CD4-positive, alpha-beta T cell treated with Interleukin-4 for 1 hour (primary cell): Measurements from ENCODE around the gene SLC5A4.

ENCODE experiments used
- DNase-seq, 2 donors: peaks; one replicate each; pipeline ENCODE4 v3.0.0-alpha.2; 2020 to 2022

The SLC5A4 gene

DNA sequence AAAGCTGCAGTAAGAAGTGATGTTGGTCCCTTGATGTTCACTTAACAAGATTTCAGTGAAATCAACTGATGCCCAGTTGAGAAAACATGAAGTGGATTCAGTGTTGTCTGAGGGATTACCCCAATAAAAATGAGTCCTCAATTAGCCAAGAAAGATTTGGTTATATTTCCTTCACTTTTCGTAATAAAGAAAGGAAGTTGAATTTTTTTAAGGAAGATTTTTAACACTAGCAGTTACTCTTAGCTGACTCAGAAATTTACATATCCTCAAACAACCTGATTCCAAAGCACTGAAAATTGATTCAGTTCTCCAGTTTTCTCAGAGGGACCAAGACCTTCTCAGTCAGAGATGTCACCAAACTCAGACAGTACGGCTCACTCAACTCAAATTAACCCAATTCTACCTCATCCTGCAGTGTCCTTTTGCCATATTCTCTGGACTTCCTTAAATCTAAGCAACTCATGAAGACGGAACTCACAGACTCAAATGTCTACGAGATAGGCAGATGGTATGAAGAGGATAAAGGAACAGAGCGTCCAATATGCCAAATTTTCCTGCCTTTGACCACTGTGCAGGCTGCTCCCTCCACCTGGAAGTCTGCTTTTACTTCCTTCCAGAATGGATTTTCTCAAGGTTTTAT lies 22.8 kb downstream of the SLC5A4 start:
- DNase-seq, result no peak

DNA sequence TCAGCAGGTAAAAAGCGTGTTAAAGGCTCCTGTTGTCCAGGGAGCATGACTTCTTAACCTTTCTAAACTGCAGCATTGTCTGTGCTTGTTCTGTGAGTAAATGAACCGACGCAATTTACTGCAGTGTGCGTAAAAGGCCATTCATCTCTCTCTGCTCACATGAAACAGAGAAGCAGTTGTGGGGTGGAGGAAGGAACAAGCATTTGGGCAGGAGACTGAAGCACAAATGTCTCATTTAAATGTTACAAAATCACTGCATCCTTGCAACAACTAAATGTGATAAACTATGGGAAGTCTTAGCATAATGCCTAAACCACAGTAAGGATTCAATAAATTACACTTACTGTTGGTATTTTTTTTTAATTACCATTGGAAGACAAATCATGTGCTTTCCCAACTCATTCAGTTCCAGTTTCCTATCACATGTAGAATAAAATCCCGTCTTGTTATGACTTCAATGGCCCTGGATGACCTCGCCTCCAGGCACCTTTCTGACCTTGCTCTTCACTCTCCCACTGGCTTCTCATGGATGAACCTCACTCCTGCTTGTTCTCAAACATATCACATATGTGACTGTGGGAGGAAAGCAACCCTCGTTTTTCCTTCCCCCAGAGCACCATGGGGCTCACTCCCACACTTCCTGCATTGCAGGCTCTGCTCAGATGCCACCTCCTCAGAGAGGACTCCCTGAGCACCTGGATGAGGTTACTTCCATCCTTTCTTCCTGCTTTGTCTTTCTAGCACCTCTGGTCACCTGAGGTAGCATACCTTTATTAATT lies 28.6 kb downstream of the SLC5A4 start:
- no peak for DNase-seq

DNA sequence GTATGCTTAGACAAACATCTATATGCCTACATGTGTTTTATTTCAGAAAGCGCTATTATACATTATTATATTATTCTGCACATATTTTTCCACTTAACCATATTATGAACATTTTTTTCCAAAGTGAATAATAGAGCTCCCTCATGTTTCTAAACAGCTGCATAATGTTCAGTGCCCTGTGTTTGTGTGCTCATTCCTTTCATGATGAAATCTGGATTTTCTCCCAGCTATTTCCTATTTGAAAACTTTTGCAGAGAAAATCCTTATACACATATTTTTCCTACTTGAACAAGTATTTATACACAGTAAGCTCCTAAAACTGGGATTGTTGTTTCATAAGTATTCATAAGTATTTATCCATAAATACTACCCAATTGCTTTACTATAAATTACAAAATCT lies 32.2 kb downstream of the SLC5A4 start:
- no peak for DNase-seq

DNA sequence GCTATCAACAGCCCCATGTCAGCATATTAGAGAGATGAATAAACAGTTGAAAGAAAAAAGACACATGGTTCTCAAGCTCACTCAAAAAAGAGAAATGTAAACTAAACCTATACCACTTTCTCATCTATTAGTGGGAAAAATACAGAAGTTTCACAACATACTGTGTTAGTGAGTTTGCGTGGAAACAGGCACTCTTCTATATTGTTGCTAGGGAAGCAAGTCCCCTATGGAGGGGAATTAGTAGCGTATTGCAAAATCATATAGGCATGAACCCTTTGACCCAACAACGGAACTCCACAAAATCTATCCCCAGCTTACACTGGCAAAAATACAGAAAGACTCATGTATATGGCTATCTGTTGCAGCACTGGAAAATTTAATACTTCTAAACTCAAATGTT lies 36.1 kb downstream of the SLC5A4 start:
- peak in 1 of 2 donors; percentile 34 for DNase-seq

DNA sequence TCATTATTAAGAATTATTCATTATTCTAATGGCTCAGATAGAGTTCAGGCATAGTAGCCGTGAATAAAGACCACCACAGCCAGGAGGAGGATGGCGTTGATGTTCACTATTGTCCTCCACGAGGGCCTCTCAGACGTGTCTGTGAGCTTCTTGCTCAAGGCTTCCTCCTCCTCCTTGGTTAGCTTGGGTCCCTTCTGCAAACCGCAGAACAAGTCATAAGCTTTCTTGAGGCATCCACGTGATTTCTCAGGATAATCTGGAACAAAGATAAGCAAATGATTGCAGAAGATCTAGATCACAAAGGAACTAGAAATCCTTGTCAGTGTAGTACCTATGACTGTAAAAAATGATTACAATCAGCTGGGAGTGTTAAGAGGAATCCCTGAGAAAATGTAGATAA lies 36.7 kb downstream of the SLC5A4 start:
- DNase-seq, result peak in 1 of 2 donors; percentile 61

DNA sequence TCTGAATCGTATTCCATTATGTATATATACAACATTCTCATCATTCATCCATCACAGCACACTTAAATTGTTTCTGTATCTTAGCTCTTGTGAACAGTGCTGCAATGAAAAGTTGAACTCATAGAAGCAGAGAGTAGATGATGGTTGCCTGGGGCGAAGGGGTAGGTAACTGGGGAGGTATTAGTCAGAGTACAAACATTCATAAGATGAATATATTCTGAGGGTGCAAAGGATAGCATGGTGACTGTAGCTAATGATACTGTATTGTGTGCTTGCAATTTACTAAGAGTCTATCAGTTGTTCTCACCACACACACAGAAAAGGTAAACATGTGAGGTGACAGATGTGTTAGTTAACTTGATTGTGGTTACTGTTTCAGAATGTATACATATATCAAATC lies 37.7 kb downstream of the SLC5A4 start:
- DNase-seq, result no peak

DNA sequence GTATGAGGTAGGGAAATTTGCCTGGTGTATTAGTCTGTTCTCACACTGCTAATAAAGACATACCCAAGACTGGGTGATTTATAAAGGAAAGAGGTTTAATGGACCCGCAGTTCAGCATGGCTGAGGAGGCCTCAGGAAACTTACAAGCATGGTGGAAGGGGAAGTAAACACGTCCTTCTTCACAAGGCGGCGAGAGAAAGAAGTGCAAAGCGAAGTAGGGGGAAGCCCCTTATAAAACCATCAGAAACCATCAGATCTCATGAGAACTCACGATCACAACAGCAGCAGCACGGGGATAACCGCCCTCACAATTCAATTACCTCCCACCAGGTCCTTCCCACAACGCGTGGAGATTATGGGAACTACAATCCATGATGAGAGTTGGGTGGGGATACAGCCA lies 38.2 kb downstream of the SLC5A4 start:
- DNase-seq, result no peak

DNA sequence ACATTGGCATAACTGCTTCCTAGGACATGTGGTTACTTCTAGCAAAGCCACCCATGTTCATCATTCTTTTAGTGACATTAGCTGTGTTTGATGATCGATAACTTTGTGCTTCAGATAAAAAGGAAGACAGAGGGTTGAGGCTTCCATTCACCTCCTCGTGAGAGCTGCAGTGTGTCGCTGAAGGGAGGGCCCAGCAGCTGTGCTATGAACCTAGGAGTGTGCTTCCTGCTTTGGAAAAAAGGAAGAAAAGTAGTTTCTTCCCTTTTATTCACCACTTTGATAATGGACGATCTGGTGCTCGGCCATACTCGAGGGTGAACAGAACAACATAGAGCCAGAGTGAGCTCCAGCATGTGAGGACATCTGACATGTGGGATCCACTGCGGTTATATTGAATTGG lies 44.1 kb downstream of the SLC5A4 start:
- DNase-seq, result no peak

DNA sequence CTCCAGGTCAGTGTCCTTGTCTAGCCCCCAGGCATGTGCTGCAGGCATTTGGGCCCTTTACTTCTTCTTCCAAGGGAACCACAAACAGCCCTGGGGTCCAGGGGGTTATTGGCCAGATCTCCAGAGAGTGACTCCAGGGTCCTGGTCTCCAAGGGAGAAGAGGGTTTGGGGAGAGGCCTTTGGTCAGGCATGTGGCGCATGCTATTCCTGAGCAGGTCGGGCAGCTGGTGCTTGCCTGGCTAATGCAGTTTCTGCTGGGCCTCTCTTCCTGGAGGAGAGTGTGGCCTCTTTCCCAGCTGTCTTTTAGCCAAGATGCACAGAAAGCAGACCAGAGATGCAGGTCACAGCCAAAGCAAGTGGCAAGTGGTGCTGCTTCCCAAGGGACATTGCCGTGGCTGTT lies 46.5 kb downstream of the SLC5A4 start:
- no peak for DNase-seq

DNA sequence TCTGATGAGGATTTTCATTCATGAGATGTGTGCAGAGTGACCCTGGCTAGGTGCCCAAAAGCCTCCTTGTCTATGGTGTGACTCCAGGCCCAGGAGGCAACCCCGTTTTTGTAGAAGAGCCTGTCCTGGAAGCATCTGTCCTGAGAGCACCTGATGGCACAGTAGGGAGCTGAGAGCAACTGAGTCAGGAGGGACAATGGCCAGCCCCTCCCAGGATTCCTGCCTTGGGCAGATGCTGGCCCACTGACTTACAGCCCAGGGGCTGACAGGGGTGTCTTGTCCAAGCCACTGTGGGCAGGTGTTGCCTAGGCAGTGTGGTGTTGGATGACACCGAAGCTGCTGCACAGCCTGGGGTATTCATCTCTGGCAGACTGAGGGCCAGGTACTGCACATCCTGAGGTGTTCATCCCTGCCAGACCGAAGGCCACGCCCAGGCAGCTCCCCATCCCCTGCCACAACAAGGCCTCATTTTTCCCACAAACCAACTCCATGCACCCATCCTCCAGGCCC lies 47.1 kb downstream of the SLC5A4 start:
- DNase-seq, result no peak

DNA sequence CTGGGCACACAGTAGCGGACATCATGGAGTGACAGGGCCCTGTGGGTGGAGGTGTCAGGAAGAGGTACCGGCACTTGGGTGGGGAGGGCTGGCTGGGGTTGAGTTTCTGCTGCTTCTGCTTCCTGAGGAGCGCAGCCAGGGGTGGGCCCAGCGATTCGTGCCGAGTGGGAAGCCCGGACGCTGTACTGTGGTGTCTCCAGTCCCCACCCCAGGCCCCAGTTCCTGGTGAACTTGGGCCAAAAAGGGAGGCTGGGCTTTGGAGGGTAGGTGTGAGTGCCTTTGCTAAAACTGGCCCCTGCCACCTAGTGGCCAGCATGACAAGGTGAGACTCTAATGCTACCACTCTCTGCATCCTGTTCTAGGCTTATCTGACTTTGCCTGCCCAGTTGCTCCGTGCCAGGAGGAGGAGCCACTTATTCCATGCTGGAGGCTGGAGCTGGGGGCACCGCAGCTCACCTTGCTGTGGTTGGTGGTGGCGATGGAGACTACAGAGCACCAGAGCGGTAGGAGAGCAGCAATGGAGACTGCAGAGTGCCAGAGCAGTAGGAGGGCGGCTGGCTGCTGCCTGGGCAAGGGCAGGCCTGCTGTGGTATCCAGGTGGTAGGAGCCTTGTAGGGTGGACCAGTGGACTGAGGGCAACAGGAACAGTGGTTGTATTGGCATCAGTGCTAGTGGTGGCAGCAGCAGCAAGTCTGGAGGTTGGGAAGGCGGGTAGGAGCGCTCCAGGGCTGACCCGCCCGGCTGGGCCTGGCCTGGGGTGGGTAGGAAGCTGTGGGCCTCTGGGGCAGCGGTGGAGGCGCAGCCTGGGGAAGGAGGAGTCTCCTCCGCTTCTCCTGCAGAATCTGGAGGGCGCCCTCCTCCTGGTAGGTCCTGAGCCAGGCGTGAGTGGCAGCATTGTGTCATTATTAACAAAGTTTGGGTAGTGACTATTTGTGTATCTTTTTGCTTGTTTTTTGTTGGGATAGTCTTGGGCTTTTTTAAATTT lies 48.1 kb downstream of the SLC5A4 start:
- DNase-seq, result peak; percentile 40 to 49

DNA sequence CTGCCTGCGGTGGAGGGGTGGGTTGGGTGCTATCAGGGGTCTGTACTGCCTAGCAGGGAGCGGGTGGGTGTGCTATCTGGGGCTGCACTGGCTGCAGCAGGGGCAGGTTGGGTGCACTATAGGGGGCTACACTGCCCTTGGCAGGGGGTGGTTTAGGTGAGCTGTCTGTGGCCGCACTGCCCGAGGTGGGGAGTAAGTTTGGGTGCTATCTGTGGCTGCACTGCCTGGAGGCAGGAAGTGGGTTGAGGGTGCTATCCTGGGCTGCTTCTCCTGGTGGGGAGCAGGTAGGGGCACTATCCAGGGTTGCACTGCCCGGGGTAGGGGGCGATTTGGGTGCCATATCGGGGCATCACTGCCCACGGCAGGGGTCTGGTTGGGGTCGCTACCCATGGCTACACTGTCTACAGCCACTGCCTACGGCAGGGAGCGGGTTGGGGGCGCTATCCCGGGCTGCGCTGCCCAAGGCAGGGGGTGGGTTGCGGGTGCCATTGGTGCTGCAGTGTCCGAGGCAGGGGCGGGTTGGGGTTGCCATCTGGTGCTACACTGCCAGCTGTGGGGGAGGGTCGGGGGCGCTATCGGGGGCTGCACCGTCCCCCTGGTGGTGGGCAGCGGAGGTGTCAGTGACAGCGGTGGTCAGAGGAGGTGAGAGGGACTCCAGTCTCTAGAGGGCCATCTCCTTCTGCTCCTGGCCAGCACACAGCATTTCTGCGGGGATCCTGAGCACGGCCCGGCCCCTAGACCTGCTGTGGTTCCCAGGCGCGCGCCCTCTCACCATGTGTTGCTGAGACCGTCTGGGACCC lies 49.0 kb downstream of the SLC5A4 start:
- no peak for DNase-seq

DNA sequence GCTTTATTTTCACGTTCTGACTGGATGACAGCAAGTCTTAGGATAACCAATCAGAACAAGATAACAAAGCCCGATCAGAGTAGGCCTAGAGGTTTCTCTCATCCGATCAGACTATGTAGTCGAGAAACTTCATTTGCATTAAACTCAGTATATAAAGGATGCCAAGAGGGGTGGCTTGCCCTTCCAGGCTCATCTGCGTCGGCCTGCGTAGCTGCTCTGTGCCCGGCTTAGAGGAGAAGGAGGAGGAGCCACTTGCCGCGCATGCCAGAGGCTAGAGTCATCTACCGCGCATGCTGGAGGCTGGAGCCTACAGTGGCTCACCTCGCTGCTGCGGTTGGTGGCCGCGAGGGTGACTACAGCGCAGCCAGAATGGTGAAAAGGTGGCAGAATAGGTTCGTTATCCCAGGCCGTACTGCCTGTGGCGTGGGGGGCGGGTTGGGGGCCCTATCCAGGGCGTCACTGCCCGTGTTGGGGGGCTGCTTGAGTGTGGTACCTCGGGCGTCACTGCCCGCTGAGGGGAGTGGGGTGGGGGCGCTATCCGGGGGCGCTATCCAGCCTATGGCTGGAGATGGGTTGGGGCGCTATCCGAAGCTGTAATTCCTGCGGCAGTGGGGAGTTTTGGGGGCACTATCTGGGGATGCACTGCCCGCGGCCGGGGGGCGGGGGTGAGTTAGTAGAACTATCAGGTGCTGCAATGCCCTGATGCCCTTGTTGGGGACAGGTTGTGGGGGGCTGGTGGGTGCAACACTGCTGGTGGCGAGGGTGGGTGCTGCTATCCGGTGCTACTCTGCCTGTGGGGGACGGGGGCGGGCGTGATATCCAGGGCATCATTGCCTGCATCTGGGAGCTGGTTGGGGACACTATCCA lies 50.1 kb downstream of the SLC5A4 start, which contains the start of gene RFPL2:
RFPL2 (minus strand) TSS at position 218 of the 867 bp plus-strand sequence. CDS start 2,622 bp downstream, outside the sequence.
- DNase-seq, result peak in 1 of 2 donors; percentile 65

DNA sequence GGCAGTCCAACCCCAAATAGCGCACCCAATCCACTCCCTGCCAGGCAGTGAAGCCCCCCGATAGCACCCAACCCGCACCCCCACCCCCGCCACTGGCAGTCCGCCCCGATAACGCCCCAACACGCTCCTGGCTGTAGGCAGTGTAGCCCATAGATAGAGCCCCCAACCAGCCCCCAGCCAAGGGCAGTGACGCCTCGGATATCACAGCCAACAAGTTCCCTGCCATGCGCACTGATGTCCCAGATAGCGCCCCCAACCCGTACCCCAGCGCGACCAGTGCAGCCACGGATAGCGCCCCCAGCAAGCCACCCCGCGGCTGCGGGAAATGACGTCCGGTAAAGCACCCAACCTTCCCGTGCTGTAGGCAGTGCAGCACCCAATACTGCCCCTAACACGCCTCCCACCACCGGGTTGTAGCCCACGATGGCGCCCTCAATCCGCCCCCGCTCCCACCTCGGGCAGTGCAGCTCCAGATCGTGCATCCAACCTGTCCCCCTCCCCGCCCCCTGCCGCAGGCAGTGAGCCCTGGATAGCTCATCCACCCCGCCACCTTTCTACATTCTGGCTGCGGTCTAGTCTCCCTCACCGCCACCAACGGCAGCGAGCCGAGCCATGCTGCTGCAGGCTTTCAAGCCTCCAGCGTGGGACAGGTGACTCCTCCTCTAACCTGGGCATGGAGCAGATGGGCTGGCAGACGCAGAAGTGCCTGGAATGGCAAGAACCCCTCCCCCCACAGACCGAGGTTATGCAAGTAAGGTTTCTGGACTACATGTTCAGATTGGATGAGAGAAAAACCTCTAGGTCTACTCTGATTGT lies 50.9 kb downstream of the SLC5A4 start:
- DNase-seq, result peak in 1 of 2 donors; percentile 40

DNA sequence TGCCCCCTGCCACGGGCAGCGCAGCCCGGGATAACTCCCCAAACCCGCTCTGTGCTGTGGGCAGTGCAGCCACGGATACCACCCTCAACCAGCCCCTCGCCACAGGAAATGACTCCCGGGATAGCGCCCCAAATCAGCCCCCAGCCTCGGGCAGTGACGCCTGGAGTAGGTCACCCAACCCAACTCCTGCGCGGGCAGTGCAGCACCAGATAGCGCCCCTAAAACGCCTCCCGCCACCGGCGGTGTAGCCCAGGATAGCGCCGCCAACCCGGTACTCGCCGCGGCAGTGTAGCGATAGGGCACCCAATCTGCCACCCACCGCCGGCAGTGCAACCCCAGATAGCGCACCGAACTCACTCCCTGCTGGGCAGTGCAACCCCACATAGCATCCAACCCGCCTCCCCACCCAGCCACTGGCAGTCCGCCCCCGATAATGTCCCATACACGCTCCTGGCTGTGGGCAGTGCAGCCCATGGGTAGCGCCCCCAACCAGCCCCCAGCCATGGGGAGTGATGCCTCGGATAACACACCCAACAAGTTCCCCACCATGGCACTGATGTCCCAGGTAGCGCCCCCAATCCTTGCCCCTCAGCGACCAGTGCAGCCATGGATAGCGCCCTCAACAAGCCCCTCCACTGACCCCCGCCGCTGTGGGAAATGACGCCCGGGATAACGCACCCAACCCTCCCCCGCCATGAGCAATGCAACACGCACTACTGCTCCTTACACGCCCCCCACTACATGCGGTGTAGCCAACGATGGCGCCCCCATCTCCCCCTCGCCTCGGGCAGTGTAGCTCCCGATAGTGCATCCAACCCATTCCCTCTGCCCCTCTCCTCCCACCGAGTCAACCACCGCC lies 51.7 kb downstream of the SLC5A4 start:
- DNase-seq, result no peak

DNA sequence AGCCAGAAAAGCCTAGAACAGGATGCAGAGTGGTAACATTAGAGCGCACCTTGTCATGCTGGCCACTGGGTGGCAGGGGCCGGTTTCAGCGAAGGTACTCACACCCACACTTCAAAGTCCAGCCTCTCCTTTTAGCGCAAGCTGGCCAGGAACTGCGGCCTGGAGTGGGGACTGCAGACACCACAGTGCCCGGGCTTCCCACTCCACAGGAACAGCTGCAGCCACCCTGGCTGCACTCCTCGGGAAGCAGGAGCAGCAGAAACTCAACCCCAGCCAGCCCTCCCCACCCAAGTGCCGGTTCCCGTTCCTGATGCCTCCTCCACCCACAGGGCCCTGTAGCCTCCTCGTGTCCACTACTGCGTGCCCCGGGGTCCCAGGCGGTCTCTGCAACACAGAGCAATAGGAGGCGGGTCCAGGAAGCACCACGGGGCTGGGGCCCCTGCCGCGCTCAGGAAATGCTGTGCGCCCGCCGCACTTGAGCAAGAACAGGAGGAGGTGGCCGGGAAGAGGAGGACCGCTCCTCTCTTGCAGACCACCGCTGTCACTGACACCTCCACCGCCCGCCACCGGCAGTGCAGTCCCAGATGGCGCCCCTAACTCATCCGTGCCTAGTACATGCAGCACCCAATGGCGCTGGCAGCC lies 52.5 kb downstream of the SLC5A4 start:
- peak; percentile 38 to 43 for DNase-seq

DNA sequence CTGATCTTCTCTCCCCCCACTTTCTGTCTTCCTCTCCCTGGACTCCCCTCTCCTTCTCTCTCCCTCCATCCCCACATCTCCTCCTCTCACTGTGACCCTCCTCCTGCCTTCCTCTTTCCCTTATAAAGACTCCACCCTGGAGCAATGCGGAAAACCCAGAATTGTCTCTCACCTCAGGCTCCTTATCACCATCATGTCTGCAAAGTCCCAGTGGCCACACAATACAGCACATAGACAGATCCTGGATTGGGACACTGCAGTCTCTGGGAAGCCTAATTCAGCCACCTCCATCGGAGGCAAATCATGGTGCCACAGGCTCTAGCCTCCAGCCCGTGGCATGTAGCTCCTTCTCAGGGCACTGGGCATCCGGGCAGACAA lies 53.0 kb downstream of the SLC5A4 start:
- DNase-seq, result no peak

DNA sequence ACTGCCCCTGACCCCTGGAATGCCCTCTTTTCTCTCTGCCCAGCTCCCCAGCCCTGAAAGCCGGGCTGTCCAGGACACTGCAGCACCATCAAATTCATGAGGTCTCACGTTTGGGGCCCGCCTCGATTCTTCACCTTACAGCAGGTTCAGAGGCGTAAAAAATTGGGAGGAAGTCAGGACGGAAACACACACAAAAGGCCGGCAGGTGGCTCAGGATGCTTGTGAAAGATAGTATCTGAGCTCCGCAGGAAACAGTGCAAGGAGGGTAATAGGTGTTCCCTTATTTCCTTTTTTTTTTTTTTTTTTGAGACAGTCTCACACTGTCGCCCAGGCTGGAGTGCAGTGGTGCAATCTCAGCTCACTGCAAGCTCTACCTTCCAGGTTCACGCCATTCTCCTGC lies 54.4 kb downstream of the SLC5A4 start:
- DNase-seq, result peak in 1 of 2 donors; percentile 50

DNA sequence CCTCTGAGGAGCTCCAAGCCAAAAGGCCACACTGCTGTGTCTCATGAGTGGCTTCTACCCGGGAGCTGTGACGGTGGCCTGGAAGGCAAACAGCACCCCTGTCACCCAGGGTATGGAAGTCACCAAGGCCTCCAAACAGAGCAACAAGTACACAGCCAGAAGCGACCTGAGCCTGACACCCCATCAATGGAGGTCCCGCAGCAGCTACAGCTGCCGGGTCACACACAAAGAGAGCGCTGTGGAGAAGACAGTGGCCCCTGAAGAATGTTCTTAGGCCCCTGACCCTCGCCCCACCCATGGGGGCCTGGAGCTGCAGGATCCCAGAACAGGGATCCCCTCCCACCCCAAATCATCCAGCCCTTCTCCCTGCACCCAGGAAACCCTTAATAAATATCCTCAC lies 55.2 kb downstream of the SLC5A4 start:
- no peak for DNase-seq
